HG02970 (cell line): ENCODE data around the gene GP1BB.

Source experiments
- ATAC-seq: cut with Tn5 transposase; IDR thresholded peaks from one replicate; pipeline ENCODE4 v1.9.1; 2021; ENCODE audit warnings: mild to moderate bottlenecking, moderate library complexity, moderate number of reproducible peaks; ENCODE audit not compliant: unreplicated experiment, low FRiP score

Gene GP1BB

DNA sequence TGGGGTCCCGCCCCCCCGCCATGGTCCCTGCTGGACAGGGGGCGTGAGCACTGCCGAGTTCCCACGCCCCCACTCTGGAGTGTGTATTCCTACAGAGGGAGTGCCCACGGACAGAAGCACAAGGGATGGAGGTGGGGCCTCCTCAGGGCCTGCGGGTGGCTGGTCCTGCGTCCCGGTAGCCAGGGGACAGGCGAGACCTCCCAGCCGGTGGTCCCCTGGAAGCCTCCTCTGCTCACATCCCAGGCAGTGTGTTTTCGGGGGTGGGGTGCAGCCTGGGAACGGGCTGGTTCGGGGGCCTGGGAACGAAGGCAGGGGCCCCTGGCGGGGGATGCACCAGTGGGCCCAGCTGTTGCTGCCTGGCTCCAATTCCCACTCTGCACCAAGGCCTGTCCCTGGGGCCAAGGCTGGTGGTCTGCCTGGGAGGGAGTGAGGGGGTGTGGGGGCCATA is 16.1 kb downstream of the GP1BB start:
- no peak for ATAC-seq

DNA sequence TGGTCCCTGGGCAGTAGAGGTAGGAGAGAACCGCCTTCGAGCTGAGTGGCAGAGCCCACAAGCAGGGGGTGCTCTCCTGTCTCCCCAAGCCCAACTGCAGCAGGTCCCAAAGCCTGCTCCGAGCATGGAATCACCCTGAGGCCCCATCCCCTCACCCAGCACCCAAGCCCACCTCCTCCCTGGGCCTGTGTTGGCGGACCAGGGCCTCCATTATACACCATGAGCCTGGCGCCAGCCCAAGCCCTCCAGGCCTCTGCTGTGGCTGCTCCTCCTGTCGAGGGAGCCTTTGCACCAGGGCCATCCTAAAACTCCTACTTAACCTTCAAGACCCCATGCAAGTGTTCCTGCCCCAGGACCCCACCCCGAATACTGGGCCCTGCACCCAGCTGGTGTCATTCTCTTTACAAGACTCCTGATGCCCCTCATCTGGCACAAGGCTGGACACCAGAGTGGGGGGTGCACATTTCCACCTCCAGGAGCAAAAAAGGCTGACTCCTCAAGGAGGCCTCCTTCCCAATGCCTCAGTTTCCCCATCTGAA is 16.6 kb downstream of the GP1BB start:
- ATAC-seq = no peak

DNA sequence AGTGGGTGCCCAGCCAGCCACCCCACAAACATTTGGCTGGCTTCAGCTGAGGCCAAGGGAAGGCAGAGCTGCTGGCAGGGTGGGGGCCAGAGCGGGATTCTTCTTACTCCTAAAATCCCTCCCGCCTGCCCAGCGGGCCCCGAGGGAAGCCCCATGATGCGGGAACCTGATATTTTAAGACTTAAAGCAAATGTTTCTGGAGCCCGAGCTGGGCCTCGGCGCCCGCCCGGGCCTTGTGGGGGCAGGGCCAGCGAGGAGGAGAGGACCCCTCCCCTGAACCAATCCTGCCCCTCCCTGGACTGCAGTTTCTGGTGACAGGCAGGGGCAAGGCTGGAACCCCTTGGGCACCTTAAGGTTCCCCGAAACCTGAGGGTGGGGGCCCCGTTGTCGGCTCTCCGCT is 17.2 kb downstream of the GP1BB start:
- no peak for ATAC-seq

DNA sequence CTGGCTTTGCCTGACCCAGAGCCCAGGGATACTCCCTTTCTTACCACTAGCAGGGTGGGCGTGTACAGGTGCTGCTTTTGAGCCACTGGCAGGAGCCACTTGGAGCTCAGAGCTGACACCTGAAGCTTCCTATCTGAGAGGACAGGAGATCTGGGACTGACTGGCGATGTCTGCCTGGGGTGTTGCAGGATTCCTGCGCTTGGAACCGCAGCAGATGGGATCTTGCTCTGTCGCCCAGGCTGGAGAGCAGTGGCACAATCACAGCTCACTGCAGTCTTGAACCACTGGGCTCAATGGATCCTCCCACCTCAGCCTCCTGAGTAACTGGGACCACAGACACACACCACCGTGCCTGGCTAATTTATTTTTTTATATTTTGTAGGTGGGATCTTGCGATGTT is 17.7 kb downstream of the GP1BB start:
- ATAC-seq = no peak

DNA sequence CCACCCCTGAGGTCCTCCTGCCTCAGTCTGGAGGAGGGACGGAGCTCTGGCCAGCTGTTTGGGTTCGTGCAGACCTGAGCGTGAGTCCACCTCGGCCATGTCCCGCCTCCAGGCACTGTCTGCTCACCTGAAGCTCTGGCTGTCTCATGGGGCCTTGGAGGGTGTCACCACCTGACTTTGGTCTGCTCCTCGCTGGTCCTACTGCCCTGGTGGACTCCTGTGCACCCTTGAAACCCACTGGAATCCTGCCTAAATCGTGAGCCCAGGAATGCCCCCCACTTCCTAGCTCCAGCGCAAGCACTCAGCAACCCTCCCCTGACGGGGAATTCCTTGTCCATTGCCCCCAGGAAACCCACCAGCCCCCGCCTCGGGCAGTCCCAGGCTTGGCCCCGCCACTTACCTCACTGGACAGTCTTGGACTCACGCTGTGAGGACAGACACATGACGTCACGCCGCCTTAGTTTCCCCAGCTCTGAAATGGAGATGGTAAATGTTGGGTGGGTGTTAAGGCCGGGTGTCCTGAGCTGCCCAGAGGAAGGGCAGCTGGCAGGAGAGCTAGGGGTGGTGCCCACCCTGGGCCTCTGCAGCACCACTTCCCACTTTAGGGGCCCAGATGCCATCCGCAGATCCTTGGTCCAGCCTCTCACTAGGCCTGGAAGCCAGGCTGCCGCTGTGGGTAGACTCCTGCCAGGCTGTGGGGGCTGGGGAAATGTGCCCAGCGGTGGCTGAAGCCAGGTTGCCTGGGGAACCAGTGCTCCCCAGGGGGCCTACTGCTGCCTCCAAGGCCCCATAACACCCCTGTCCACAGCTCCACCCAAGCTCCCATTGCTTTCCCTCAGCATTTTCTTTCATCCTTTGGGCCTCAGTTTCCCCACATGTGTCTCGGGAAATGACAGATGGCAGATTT is 19.1 kb downstream of the GP1BB start:
- ATAC-seq = no peak

DNA sequence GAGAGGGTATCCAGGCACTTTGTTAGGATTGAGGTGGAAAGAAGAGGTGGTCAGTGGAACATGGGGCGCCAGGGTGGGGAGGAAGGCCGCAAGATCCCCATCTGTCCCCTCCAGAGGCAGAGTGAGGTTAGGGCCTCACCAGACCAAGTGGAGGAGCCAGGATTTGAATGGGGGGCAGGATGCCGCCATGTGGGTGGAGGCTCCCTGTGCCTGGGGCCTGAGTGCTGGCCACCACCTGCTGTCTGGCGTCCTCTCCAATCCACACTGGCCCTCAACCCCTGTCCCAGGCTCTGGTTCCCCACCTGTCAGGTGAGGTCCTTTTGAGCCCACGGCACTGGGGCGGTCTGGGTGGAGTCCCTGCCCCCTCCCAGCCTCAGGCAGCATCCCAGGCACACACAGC is 19.7 kb downstream of the GP1BB start:
- no peak for ATAC-seq

DNA sequence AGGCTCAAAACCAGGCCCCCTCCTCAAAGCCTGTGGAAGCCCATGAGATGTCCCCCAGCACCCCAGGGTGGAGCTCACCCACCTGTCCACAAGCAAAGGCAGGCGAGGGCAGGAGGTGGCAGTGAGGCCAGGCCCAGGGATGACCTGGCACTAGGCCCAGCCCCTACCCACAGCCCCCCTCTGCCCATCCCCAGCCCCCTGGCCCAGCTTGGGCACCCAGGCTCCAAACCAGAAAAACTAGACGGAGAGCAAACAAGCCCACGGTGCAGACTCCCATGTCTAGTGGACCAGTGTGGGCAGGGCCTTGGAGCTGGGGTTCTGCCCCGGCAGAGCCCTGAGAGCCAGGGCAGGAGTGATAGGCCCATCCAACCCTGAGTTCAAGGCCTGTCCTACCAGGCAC is 20.3 kb downstream of the GP1BB start:
- no peak for ATAC-seq

DNA sequence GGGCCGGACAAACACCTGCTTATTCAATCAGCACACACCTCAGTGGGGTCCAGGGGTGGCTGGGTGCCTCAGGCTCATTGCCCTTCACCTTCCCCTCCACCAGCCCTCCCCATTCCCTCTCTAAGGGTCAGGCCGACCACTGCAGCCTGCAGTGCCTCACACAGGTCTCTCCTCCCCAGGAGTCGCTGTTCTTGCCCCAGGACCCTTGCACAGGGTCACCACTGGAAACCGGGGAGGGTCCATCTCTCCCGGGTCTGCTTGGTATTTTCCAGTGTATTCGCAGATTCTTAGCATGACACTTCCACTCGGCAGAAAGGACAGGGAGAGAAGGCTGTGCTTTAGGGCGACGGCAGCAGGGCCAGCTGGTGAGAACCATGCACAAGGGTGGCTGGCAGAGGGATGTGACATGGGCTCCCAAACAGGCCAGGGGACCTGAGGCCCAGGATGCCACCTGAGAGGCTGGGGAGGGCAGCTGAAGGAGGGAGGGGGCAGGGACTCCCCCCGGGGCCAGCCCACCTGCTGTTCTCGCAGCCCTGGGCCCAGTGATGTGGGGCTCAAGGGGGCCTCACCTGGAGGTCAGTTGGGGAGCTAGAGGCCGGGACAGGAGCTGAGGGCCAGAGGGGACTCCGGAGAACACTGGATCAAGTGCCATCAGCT is 21.1 kb downstream of the GP1BB start:
- ATAC-seq = no peak

DNA sequence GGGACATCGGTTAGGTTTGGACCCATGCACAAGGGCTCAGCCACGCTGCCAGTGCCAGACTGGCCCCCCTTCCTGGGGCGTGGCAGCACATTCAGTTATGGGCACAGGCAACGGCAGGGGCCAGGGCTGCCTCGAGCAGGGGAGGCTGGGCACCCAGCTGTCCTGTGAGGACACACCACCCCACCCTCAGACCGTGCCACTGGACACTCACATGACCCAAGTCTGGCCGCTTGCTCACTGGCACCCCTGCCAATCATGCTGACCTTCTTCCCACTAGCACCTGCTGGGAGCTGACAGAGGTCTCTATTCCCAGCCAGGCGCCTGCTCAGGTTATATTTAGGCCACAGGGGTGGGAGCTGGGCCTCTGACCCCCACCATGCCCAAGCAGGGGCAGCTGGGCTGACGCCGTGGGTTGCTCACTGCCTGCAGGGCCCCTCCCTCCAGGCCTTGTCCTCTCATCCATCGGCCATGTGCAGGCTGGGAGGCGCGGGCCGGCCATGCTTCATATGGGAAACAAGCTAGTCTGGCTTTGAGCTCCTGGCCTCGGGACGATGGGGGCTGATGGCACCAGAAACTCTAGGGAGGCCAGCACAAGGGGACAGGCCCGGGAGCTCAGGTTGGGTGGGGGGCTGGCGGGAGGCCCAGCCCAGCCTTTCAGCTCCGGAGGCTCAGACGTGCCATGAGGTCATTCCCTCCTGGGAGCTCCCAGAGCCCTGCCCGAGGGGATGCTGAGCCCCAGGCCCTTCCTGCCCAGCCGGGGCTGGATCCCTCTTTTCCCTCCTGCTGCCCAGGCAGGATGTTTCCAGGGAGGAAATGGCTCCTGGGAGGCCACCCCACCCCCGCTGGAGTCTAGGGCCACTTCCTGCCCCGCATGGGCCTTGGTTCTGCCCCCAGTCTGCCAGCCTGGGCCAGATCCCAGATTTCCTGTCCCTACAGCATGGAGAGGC is 22.1 kb downstream of the GP1BB start:
- no peak for ATAC-seq

DNA sequence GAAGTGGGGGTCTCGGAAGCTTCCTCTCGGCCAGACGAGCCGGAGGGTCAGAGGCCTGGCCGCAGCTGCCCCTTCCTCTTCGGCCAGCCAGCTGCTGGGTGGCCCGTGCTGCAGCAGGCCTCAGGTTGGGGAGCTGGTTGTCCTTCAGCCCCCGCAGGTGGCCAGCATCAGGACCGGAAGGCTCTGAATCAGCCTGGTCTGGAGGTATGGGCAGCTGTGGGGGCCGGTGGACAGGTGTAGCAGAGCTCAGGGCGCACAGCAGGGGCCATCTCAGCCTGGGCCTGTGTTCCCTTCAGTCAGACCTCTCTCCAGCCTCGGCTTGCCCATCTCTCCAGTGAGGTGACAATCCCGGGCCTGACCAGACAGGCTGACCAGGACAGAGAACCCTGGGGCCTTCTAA is 23.4 kb downstream of the GP1BB start:
- ATAC-seq = no peak

DNA sequence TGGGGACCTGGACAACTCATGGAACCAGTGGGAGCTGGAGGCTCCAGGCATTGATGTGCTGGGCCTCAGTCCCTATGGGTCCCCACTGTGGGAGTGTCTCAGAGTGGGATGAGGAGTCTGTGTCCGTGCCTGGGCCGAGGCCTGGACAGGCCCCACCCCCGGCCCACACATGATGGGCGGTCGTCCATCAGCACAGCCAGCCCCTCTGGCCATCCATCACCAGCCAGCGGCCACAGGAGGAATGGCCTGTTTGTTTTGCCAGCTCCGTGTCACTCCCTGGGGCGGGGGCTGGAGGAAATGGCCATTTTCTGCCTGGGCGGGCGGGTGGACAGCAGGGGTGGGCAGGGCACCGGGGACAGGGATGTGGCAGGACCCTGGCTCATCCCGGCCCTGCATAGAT is 24.2 kb downstream of the GP1BB start:
- no peak for ATAC-seq

DNA sequence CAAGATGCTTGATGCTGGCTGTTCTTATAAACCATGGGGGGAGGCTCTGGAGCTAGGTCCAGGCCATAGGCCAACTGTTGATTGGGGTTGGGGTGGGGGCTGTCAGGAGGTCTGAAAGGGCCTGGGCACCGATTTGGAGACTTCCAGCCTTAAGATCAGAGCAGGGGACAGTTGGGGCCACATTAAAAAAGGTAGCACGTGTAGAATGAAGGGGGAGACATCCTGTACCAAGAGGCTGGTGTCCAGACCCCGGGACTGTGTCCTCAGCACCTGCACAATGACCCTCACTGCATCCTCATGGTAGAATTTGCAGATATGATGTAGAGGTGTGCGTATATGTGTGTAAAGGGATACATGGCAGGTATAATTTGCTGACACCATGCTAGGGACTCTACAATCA is 24.8 kb downstream of the GP1BB start:
- ATAC-seq = no peak

DNA sequence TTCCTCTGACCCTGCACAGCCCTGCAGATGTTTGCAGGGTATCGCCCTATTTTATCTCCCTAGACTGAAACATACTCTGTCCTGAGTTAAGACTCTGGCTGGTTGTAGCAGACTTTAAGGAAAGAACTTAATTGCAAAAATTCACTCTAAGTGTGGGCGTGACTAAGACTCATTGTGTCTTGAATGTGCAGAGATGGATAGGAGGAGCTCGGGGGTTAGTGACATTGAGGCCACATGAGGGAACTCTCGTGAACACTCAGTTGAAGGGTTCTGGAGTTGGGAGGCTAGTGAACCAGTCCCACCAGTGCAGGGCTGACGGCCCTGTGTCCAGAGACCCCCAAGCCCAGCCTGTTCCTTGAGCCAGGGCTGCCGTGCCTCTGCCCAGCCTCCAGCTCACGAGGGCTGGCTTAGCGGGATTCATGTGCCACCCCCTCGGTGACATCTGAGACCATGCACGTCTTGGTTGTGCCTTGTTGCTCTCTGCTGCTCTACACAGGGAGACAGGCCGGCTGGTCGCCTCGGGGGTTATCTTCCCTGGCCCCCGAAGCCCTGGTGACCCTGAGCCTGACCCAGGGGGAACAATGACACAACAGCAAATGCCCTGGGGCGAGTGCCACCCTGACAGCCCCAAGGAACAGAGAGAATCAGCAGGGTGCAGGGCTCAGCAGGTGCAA is 25.8 kb downstream of the GP1BB start:
- no peak for ATAC-seq

DNA sequence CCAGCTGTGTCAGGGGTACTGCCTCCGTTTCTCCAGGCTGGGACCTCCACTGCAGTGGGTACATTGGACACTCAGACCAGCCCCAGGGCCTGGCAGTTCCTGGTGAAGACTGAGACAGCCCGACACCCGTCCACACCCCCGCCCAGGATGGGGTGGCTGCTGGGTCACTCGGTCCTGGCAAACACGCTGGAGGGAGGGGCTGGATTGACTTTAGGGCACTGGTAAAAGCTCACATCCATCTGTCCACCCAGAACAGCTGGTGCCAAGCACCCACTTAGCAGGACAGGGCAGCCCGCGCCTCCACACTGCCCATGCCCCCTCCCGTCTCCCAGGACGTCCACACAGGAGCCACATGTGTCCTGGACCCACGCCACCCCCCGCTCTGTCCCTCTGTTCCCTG is 26.5 kb downstream of the GP1BB start:
- ATAC-seq = no peak

DNA sequence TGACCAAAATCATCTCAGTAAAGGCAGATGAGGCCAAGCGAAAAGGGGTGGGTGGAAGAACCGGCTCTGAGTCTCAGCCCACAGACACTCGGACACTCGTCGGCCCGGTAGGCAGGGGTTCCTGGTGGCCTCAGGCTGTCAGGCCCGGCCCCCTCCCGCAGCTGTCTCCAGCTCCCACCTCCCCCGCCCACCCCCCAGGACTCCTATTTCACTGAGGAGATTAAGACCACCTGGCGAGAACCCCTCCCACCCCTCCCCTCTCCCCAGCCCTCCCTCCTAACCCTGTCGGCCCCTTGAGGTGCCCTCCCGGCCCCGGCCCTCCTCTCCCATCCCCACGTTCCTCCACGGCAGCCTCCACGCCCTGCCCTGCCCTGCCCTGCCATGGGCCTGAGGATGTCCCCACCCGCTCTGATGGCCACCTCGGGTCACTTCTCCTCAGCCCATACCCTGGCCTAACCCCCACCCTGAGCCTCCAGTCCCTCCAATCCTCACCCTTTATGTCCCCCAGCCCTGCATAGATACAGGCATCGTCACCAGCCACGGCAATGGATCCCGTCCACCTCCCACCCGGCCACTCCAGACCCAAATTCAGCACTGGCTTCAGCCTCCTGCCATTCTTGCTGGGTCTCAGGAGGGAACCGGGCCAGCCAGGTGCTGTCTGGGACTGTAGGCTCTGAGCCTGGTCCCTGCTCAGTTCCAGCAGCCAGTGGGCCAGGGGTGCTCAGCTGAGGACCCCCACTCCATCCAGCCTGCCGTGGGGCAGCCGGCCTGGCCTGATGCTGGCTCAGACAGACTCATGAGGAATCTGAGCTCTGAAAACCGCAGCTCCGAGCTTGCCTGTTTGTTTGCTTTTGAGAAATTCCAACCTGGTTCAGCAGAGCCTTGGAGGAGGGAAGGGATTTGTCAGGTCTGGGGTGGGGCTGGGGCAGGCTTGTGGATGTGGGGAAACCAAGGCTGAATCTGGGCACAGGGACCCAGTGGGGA is 27.5 kb downstream of the GP1BB start:
- ATAC-seq = no peak

DNA sequence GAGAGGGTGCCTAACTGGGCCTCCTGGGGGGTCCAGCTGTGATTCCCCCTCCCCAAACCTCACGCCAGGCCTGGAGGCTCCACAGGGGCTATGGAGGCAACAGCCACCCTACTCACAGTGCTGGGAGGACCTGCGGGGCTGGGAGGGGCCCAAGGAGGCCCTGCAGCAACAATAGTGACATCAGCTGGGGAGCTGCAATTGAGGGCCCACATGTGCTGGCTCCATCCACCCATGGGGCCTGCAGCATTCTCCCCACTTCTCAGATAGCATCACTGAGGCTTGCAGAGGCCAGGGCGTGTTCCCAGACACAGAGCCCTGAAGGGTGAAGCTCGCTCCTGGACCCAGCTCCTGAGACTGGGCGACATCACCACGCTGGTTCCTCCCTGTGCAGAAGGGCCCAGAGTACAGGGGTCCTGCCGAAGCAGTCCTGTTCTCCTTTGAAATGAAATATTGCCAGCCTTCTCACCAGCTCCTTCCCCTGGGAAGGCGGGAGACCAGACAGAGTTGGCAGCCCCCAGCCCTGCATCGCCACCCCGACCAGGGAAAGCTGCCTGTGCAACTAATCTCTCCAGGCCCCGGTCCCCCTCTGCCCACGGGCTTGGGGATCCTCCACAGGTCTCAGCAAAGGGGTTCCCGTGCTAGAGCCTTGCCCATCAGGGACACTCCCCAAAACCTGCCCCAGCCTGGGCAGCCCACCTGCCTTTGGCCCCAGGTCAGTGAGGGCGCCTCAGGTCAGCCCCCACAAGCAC is 28.3 kb downstream of the GP1BB start:
- no peak for ATAC-seq

DNA sequence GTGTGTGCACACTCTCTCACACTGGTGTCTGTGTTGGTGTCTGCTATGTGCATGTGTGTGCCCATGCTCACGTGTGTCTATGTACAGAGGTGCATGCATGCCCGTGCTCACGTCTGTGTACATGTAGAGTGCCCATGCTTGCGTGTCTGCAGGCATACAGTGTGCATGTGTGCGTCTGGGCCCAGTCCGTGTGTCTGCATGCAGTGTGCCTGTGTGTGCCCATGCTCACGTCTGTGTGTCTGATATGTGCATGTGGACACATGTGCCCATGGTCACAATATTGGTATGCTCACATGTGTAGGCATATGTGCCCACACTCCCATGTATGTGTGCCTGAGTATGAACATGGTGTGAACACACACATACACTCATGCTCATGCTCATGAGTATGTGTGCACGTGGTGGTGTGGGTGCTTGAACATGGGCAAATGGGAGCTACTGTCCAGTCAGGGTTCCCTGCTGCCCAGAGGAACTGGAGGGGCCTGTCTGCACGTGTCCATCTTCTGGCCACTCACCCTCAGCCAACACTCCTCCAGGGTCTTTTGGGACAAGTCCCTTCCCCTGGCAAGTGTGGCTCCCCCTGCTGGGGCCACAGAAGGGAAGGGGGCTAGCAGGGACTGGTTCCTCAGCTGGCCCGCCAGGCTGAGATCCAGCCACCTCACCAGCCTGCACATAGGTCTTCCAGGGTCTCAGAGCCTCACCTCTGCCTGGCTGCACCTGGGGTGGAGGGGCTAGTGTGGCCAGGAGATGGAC is 29.9 kb downstream of the GP1BB start:
- no peak for ATAC-seq
